ENCODE data around the gene GRB7.

DNA sequence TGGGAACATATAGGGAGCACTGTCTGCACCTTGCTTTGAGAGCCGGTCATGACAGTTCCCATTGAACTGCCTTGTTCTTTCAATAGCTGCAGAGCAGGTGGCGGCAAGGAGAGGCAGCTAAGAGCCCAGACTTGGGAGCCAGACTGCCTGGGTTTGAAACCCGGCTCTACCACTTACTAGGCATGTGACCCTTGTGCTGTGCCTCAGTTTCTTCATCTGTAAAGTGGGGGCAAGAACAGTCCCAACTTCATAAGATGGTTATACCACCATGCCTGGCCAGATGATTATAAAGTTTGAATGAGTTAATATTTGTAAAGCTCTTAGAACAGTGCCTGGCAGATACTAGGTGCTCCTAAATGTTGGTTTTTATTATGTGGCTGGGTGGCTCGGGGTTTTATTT, 23.5 kb upstream of the GRB7 start:
- TF ChIP-seq, protein P1, sequence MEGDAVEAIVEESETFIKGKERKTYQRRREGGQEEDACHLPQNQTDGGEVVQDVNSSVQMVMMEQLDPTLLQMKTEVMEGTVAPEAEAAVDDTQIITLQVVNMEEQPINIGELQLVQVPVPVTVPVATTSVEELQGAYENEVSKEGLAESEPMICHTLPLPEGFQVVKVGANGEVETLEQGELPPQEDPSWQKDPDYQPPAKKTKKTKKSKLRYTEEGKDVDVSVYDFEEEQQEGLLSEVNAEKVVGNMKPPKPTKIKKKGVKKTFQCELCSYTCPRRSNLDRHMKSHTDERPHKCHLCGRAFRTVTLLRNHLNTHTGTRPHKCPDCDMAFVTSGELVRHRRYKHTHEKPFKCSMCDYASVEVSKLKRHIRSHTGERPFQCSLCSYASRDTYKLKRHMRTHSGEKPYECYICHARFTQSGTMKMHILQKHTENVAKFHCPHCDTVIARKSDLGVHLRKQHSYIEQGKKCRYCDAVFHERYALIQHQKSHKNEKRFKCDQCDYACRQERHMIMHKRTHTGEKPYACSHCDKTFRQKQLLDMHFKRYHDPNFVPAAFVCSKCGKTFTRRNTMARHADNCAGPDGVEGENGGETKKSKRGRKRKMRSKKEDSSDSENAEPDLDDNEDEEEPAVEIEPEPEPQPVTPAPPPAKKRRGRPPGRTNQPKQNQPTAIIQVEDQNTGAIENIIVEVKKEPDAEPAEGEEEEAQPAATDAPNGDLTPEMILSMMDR (IDR thresholded peaks at IDR 0.05), result no peak
- TF ChIP-seq EZH2 (IDR thresholded peaks at IDR 0.05; ENCODE audit: borderline replicate concordance, insufficient read depth, low read depth, low read length, poor library complexity, severe bottlenecking), result no peak

All from B cell (primary cell).